ENCODE results near the gene C14orf93.

DNA sequence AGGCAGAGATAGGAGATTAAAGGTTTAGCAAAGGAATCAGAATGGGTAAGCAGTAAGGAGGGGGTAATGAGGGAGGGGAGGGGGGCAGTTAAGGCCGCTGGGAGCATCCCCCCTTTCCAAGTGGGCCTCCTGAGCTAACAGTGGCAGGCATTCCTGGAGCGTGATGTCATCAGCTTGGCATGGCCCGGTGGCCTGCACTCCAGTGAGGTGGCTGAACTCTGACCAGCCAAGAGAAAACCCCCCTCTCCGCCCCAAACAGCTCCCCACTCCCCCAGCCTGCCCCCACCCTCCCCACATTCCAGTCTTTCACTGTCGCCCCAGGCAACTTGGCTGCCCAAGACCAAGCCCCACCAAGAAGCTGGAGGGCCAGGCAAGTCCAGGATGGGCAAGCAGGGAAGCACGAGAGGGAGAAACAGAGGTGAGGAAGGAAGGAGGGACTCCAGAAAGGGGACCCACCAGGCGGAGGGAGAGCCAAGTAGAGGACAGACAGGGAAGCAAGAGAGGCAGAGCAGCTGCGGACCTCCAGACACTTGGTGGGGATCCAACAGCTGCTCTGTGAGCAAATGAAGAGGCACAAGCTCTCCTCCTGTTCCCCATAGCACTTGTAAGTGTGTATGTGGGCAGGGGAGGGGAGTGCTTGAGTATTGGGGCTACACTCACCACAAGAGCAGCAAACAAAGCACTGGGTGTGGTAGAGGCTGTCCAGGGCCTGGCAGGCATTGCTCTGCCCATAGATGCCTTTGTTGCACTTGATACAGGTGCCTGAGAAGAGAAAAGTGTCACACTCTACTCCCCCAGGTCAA, 32.1 kb downstream of the C14orf93 start:
- TF ChIP-seq, protein P1, sequence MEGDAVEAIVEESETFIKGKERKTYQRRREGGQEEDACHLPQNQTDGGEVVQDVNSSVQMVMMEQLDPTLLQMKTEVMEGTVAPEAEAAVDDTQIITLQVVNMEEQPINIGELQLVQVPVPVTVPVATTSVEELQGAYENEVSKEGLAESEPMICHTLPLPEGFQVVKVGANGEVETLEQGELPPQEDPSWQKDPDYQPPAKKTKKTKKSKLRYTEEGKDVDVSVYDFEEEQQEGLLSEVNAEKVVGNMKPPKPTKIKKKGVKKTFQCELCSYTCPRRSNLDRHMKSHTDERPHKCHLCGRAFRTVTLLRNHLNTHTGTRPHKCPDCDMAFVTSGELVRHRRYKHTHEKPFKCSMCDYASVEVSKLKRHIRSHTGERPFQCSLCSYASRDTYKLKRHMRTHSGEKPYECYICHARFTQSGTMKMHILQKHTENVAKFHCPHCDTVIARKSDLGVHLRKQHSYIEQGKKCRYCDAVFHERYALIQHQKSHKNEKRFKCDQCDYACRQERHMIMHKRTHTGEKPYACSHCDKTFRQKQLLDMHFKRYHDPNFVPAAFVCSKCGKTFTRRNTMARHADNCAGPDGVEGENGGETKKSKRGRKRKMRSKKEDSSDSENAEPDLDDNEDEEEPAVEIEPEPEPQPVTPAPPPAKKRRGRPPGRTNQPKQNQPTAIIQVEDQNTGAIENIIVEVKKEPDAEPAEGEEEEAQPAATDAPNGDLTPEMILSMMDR (IDR thresholded peaks at IDR 0.05): no peak
- no peak for TF ChIP-seq POLR2A (IDR thresholded peaks at IDR 0.05)
- TF ChIP-seq EP300 (IDR thresholded peaks at IDR 0.05): no peak
- no peak for TF ChIP-seq POLR2AphosphoS5 (IDR thresholded peaks at IDR 0.05)
